ENCODE data around the gene MYT1. TPM values are rescaled to one million over a fixed set of nuclear protein-coding genes. Genes with fewer than 3 reads are reported as not detected.
A peak's percentile ranks its signal among the peaks of the same experiment; 100 is the strongest.
"Not testable (repeated sequence)": the region's sequence is repeated elsewhere in the genome, so short reads cannot be mapped to it uniquely, and the experiment has no call there.

MYT1 gene
- polyA plus RNA-seq, 1 experiment: not detected

GRCh38 chr20:64130271-64130670 is 34.0 kb upstream of the MYT1 start:
- no peak for DNase-seq (ENCODE audit: low read depth, low spot score)
- CTCF ChIA-PET: no interaction called here
- no peak for TF ChIP-seq CTCF (IDR thresholded peaks at IDR 0.05; ENCODE audit: low read depth, low read length)
- Histone ChIP-seq H3K4me3 (ENCODE audit: low read depth, low read length) (no peak overlapping the region), H3K27me3 (ENCODE audit: control insufficient read depth, insufficient read depth, low read length) (peaks cover 4% of the 10 kb centered on the region), H3K9me3 (ENCODE audit: control insufficient read depth, insufficient read depth, low read length) (no peaks in the 10 kb centered on the region), H3K27ac (ENCODE audit: low read depth, low read length) (no peak overlapping the region)
- POLR2A ChIA-PET: no interaction called here

GRCh38 chr20:64130876-64131275 is 33.4 kb upstream of the MYT1 start:
- H3K27ac ChIP-seq (ENCODE audit: low read depth, low read length): no peak overlapping the region
- ChIA-PET POLR2A (no interaction called here), CTCF (no interaction called here)
- DNase-seq (ENCODE audit: low read depth, low spot score): no peak
- H3K9me3 ChIP-seq (ENCODE audit: control insufficient read depth, insufficient read depth, low read length): no peaks in the 10 kb centered on the region
- H3K4me3 ChIP-seq (ENCODE audit: low read depth, low read length): no peak overlapping the region
- peaks cover 4% of the 10 kb centered on the region for H3K27me3 ChIP-seq (ENCODE audit: control insufficient read depth, insufficient read depth, low read length)
- no peak for TF ChIP-seq CTCF (IDR thresholded peaks at IDR 0.05; ENCODE audit: low read depth, low read length)

- CTCF ChIA-PET: no interaction called here
- POLR2A ChIA-PET: no interaction called here
- Histone ChIP-seq H3K4me3 (ENCODE audit: low read depth, low read length) (no peak overlapping the region), H3K27ac (ENCODE audit: low read depth, low read length) (no peak overlapping the region), H3K27me3 (ENCODE audit: control insufficient read depth, insufficient read depth, low read length) (peaks cover 8% of the 10 kb centered on the region), H3K9me3 (ENCODE audit: control insufficient read depth, insufficient read depth, low read length) (no peaks in the 10 kb centered on the region)
- DNase-seq (ENCODE audit: low read depth, low spot score): no peak
- TF ChIP-seq CTCF (IDR thresholded peaks at IDR 0.05; ENCODE audit: low read depth, low read length): peak; percentile 23; the same call in 1 of the 2 replicates
These were observed 32.8 kb upstream of the MYT1 start for GRCh38 chr20:64131406-64131805.

- DNase-seq (ENCODE audit: low read depth, low spot score): no peak
- Histone ChIP-seq H3K4me3 (ENCODE audit: low read depth, low read length) (no peak overlapping the region), H3K27me3 (ENCODE audit: control insufficient read depth, insufficient read depth, low read length) (peaks cover 8% of the 10 kb centered on the region), H3K27ac (ENCODE audit: low read depth, low read length) (no peak overlapping the region), H3K9me3 (ENCODE audit: control insufficient read depth, insufficient read depth, low read length) (no peaks in the 10 kb centered on the region)
- TF ChIP-seq CTCF (IDR thresholded peaks at IDR 0.05; ENCODE audit: low read depth, low read length): peak; percentile 32; the same call in 1 of the 2 replicates
- ChIA-PET CTCF (no interaction called here), POLR2A (no interaction called here)
These were observed 30.3 kb upstream of the MYT1 start for GRCh38 chr20:64133951-64134407.

GRCh38 chr20:64134744-64135143 is 29.5 kb upstream of the MYT1 start:
- H3K4me3 ChIP-seq (ENCODE audit: low read depth, low read length); DNase-seq (ENCODE audit: low read depth, low spot score); CTCF ChIA-PET; H3K9me3 ChIP-seq (ENCODE audit: control insufficient read depth, insufficient read depth, low read length); POLR2A ChIA-PET; H3K27me3 ChIP-seq (ENCODE audit: control insufficient read depth, insufficient read depth, low read length); H3K27ac ChIP-seq (ENCODE audit: low read depth, low read length): not testable (repeated sequence)

All from AG04450 (cell line).